ENCODE results near the gene SHROOM3.
"Not testable (repeated sequence)": the region's sequence is repeated elsewhere in the genome, so short reads cannot be mapped to it uniquely, and the experiment has no call there.

Gene SHROOM3

DNA sequence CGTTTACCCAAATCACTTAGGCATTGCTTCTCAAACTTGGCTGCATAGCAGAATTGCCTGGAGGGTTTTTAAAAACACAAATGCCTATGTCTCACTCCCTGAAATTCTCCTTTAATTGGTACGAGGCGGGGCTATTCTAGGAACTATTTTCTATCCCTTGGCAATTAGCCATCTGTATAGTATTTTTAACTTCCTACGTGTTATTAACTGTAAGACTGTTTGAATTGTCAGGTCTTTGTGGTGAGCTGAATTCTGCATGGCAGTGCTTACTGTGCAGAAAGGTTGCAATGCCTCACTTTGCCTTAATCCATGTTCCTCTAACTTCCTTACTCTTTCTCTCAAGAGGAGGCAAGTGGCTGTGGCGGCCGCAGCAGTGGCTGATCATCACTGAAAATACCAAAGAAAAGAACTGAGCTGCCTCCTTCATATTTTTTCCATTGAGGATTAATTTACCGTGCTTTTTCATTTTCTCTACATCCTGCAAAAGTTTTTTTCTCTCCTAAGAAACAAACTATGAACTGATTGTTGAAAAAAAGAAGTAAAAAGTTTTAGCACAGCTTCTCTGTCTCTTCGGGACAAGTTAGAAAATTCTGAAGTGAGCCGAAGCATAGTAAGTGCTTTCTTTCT is at the start of gene SHROOM3:
TSS of gene SHROOM3 (plus strand) at position 329 of the 627 bp plus-strand sequence. CDS start 824 bp downstream, outside the sequence.
- DNase-seq: peak; percentile 80

DNA sequence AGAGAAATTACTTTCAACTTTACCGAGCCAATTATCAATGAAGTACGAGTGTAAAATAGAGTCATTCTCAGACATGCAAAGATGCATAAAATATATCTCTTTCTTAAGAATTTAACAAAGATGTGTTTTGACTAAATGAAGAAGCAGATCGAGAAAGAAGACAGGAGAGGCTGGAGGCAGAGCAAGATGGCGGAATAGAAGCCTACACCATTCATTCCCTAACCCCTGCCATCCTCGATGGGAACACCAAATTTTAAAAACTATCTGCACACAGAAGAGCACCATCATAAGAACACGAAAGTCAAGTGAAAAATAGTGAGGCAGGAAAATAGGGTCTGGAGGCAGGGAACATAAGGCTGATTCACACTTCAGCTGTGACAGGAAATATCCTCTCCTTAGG is 49.1 kb upstream of the SHROOM3 start:
- DNase-seq: no peak

DNA sequence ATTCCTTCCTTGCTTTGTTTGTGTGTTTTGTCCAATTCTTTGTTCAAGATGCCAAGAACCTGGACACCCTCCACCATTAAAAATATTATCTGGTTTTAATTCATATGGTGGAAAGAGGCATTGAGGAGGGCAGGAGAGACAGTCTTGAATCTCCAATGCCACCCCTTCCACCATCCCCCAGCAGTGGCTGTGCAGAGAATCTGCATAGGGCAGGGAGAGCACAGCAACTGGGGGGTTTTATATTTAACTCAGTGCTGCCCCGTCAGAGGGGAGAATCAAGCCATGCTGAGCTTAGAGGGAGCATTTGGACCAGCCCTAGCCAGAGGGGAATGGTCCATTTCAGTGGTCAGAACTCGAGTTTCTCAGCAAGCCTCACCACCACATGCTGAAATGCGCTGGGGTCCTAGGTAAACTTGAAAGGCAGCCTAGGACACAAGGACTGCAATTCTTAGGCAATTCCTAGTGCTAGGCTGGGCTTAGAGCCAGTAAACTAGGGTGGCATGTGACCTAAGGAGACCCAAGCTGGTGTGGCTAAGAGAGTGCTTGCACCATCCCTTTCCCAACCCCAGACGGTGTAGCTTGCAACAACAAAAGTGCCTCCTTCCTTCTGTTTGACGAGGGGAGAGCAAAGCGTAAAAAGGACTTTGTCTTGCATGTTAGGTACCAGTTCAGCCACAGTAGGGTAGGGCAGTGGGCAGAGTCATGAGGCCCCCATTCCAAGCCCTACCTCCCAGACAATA is 48.3 kb upstream of the SHROOM3 start:
- DNase-seq: no peak

DNA sequence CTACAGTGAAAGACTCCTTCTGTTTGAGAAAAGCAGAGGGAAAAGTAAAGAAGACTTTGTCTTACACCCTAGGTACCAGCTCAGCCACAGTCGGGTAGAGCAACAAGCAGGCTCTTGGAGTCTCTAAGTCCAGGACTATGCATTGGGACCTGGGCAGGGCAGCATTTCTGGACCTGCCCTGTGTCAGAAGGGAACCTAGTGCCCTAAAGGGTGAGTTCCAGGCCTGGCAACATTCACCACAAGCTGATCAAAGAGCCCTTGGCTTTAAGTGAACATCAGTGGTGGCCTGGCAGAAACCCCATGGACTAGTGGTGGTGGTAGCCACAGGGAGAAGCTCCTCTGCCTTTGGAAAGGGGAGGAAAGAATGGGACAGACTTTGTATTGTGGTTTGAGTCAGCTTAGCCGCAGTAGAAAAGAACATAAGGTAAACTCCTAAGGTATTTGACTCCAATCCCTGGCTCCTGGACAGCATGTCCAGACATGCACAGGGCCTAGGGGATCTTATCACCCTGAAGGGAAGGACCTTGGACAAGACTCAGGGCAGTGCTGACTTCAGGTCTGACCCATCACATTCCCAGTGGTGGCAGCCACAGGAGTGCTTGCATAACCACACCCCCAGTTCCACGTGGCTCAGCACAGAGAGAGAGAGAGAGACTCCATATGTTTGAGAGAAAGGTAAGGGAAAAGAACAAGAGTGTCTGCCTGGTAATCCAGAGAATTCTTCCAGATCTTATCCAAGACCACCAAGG is 46.7 kb upstream of the SHROOM3 start:
- no peak for DNase-seq

DNA sequence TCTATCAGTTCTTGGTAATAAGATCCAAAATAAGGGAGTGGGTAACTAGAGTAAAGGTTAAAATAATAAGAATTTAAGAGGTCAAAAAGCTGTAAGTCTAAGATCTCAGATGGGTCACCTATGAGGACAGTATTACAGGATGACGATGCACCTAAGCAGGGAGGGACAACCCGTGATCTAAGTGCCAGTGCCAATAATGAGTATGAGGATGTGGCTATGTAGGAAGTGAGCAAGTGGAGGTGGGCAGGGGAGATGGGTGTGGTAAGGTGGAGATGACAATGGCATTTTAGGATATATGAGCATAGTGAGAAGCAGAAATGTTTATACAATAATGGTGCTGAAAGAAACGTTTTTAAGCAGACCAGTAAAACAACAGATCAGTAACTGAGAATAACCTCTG is 33.4 kb upstream of the SHROOM3 start:
- DNase-seq: no peak

DNA sequence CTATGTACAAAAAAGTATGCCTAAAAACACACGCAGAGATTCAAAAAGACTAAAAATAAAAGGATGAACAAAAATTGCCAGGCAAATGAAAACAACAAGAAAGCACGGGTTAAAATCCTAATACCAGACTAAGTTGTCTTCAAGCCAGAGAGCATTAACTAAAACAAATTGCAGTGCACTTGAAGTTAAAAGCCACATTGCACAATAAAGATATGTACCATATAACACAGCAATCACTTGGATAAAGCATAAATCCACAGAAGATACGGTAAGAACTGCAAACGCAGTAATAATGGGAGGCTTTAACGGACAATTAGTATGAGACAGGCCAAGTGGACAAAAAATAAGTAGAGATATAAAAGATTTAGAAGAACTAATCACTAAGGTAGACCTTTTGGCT is 28.9 kb upstream of the SHROOM3 start:
- no peak for DNase-seq

DNA sequence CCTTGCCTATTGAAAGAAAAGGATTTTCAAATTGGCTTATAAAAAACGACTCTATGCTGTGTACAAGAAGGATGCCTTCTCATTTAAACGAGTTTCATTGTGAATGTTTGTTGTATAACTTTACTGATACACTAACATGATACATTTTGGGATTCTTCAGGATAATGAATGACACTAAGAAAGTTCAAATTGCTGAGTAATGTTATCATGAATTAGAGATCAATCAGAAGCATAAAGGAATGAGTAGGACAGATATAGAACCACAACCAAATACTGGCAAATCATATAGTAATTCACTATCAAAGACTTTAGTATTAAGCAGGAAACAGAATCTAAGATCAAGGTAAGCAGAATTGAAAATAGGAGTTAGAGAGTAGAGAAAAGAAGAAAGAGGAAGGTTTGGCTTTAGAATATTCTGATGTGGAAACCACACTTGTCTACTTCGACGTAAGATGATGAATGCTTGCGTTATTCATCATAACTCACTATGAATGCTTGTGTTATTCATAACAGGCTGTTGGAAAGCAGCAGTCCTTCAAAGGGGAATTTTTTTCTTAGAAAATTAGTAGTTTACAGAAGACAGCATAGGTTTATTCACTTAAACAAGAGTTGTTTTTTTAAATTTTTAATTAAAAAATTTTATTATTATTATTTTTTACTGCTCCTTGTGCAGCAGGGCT is 27.4 kb upstream of the SHROOM3 start:
- no peak for DNase-seq

DNA sequence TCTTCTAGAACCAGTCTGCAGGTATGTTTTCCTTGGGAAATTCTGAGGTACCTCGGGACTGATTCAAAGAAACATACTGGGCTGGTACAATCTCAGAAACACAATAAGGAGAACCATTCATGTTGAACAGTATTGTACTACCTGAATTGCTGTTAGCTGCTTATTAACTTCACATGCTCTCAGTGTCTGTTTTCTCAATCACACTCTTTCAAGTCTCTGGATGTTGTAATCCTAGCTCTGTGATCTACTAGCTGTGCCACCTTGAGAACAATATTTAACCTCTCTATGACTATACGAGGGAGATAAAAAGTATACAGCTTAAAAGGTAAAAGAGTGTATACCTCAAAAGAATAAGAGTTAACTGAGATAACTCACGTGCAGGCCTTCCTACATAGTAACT is 24.4 kb upstream of the SHROOM3 start:
- DNase-seq: no peak

DNA sequence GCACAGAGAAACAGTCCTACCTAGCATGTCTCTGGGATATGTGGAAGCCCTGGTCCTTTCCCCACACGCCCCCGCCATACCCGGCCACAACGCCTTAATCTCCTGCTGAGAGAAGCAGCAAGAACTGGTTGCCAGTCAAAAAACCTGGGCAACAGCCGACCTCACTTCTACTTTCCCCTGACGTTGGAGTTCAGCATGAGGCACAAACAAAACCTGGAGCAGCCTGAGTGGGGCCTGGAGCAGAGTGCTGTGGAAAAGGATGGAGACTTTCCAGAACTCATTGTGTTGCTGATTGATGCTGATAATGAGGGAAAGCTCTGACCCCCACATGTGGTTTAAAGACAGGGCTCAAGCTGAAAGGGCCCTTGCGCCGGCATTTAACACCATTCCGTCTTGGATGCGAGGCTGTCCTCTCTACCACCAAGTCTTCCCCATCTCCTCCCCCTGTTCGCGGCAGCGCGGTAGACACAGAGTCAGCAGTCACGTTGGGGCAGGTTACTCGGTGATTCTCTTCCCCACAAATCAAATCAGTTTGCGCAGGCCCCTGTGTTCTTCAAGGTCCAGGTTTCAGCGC is 14.8 kb upstream of the SHROOM3 start:
- DNase-seq: no peak

DNA sequence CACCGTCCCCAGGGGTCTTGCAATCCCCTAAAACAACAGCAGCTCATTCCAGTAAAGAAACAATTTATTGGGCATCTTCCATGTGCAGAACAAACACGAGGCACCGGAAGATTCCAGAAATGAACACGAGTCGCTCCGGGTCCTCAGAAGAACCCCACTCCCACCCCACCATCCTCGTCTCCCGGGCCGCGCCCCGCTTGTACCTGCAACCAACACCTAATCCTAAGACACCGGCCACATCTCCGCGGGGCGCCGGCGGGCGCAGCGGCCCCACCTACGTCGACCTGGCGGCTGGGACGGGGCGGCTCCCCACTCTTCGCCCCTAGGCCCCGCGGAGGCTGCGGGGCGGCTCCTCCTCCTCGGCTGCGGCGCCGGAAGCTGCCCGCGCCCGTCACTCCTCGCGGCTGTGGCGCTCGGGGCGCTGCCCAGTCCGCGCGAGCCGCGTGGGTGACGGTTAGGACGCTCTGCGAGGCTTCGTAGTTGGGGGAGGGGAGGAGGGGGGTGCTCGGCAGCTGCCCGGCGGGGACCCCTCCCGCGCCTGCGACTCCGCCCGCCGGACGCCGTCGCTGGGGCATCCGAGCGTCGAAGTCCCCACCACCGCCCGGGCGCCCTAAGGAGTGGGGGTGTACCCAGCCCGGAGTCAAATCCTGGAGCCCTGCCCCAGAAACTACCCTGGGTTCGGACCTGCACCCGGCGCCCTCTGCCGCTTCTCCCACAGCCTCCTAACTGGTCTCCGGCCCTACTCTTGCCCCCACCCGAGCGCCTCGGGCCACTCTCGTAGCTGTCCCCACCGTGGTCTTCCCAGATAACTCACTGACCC is 14.1 kb upstream of the SHROOM3 start, which contains the start of gene CCDC158:
TSS of gene CCDC158 (minus strand) at position 380 of the 820 bp plus-strand sequence. CDS start 17,934 bp downstream, outside the sequence.
- DNase-seq: no peak

DNA sequence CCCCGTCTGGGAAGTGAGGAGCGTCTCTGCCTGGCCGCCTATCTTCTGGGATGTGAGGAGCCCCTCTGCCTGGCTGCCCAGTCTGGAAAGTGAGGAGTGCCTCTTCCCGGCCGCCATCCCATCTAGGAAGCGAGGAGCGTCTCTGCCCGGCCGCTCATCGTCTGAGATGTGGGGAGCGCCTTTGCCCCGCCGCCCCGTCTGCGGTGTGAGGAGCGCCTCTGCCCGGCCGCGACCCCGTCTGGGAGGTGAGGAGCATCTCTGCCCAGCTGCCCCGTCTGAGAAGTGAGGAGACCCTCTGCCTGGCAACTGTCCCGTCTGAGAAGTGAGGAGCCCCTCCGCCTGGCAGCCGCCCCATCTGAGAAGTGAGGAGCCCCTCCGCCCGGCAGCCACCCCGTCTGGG is 11.9 kb upstream of the SHROOM3 start:
- not testable (repeated sequence) for DNase-seq

DNA sequence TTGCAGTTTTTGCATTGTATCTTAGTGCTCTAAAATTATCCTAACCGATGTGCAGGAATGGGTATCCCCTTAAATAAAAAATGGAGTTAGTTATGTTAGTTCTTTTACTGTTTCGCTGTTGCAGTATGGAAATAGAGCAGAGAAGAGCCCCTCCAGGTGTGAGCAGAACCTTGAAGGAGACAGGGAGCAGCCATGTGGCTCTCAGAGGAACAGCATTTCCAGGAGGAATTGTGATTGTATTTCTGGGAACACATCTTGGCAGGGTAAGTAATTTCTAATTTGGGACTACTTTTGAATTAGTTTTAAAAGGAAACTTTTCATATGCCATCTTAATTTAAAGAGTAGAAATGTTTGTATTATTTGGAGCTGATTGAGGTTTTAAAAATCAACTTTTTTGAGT is 8.8 kb upstream of the SHROOM3 start:
- no peak for DNase-seq

DNA sequence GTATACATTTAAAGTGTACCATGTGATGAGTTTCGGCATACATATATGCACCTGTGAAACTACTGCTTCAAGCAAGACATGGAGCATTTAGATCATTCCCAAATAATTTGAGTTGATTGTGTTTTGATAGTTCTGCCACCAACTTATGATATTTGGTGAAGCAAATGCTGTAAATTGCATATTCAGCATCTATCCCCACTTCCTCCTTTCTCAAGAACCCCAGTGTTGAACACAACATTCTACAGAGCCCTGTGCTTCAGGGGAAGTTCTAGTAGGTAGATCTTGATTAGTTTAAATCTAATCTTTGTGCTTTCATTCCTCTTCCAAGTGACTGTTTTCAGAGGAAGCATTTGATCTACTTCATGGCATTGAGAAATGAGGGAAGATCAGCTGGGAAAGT is 5.4 kb upstream of the SHROOM3 start:
- DNase-seq: peak; percentile 58

DNA sequence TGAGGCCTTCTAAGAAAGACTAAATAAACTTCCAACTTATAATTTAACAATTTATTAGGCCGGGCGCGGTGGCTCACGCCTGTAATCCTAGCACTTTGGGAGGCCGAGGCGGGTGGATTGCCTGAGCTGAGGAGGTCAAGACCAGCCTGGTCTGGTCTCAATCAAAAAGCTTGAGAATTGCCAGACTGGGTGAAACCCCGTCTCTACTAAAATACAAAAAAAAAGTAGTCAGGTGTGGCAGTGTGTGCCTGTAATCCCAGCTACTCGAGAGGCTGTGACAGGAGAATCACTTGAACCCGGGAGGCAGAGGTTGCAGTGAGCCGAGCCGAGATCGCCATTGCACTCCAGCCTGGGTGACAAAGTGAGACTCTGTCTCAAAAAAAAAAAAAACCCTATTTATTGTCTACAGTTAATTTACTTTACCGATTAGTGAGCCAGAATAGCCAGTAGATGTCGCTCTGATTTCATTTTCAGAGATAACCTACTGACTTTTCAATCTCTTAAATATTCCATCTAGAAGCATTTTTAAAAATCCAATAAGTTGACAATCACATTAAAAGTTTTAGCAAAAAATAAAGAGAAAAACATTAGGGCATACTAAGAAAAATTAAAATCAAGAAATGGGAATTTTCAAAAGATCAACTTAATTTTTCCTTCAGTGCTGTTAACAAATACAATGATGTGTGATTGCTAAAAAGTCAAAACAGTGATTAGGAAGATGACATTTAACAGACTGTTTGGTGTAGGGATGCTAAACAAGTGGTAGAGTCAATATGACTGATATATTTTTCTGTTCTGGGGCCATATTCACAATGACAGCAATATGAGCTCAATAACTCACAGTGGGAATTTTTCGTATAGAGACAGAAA is 4.3 kb upstream of the SHROOM3 start:
- DNase-seq: peak; percentile 62

DNA sequence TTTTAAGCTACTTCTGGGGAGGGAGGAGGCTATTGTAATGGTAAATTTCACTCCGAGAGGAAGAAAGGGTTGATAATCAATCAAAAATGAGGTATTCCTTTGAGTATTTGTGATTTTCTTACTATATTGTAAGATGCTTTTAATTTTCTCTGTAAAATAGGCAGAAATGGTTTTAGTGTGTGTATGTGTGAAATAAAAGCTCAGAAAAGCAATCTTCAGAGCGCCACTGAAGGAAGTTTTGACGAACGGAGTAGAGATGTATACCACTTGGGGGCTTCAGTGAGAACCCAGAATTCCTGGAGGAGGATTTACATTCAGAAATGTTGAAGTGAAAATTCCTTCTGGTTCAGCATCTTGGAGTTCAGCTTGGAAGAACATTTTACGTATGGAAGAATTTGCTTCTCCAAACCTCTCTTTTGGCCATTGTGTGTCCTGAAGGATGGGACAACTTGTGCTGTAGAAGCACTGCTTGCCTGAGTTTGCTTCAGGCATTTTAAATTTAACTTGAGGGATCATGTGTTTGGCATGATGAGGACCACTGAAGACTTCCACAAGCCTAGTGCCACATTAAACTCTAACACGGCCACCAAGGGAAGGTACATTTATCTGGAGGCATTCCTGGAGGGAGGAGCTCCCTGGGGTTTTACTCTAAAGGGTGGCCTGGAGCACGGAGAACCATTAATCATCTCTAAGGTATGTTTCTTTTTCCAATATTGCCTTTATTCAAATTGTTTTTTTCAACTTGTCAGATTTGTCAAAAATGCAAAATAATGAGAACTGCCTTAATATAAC is 695 bp downstream of the SHROOM3 start:
- no peak for DNase-seq

DNA sequence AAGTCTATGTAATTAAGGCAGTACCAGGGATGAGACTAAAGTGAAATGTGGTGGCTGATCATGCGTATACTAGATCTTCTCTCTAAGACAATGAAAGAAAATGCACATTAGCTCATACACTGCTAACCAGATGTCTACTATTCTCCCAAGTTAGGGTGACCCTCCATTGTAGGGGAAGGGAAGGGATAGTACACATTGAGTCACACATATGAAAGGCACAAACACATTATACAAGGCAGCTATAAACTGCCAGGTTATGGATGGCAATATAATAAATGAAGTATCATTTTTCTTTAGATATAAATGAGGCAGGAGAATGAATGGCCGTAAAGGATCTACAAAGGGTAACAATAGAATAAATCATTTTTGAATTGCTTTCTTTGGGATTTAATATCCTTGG is 4.5 kb downstream of the SHROOM3 start:
- DNase-seq: no peak

DNA sequence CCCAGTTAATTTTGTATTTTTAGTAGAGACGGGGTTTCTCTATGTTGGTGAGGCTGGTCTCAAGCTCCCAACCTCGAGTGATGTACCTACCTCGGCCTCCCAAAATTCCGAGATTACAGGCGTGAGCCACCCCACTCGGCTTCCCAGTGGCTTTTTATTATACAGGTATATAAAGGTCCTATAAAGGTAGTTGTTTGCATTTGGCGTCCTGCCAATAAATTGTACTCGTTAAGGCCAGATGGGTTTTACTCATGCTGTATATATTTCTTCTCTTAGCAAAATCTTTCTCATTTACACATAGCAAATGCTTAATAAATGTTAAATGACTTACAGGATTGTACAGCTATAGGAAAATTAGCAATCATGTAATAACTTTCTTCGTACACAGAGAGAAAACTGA is 6.9 kb downstream of the SHROOM3 start:
- DNase-seq: no peak

DNA sequence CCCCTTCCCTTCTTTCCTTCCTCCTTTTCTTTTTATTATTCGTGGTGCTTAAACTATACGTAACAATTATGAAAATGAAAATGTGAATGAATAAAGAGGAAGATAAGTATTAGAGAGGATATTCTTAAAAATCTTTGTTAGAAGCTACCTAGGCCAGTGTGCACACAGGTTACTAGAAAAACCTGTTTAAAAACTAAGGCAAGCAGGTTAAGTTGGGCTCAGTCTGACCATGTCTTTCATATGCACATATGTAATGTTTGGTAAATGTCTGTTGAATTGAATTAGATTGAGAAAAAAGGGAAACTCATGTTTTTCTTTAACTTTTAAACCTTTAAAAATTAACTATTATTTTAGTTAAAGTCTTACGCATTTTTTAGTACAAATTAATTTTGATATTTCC is 7.8 kb downstream of the SHROOM3 start:
- DNase-seq: no peak

DNA sequence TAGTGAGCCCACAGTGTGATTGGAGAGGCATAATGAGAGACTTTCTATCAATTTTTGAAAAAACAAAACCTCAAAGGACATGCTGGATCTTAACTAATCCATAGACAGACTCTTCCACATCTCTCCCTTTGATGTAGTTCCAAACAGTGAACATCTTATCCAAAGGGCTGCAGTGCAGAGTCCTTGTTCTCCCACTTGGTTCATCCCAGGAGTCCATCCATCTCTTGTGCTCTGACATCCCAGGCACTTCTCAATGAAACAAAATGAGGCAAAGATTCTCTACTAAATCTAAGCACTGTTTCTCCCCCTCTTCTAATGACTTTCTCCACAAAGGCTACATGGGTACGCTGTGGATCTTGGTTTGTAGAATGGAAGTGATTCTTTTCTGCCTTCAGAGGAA is 8.3 kb downstream of the SHROOM3 start:
- DNase-seq: no peak

DNA sequence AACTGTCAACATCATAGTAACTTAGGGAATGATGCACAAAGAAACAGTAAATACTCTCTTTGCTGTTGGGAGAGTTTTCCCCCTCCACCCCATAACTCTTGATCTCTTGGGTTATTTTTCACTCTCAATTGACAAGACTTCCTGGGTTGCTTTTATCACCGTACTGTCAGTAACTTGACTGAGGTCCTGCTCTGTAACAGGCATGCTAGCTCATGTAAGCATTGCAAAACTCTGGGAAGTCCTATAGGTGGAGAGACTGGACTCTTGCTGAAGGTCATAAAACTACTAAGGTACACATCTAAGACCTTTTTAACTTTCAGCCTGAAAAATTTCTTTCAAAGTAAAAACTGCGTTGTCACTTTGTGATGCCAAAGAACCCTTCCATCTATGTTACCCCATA is 10.9 kb downstream of the SHROOM3 start:
- no peak for DNase-seq
